ENCODE measurements around the gene NCKAP1.

GRCh38 chr2:182866095-182866460, 172.2 kb downstream of the NCKAP1 start:
- TF ChIP-seq ZSCAN20 (CRISPR knock-in tag; IDR thresholded peaks at IDR 0.05), result no peak
- no peak for TF ChIP-seq CTCF (IDR thresholded peaks at IDR 0.05)
- no peak for TF ChIP-seq CEBPB (IDR thresholded peaks at IDR 0.05)
- no peak for TF ChIP-seq MAFK (IDR thresholded peaks at IDR 0.05; ENCODE audit: partially characterized antibody)
- TF ChIP-seq RCOR1 (IDR thresholded peaks at IDR 0.05; ENCODE audit: low read depth, low read length), result no peak
- no peak for TF ChIP-seq POLR2A (IDR thresholded peaks at IDR 0.05; ENCODE audit: low read length)
- no peak for TF ChIP-seq CHD2 (IDR thresholded peaks at IDR 0.05; ENCODE audit: low read length, partially characterized antibody)
- TF ChIP-seq SREBF2 (IDR thresholded peaks at IDR 0.05), result no peak
- TF ChIP-seq EP300 (IDR thresholded peaks at IDR 0.05), result no peak
- TF ChIP-seq HMGXB4 (CRISPR knock-in tag; IDR thresholded peaks at IDR 0.05; ENCODE audit: borderline replicate concordance), result no peak
- no peak for TF ChIP-seq CBX8 (IDR thresholded peaks at IDR 0.05)
- no peak for TF ChIP-seq HDAC2 (IDR thresholded peaks at IDR 0.05)
- no peak for TF ChIP-seq MYC (IDR thresholded peaks at IDR 0.05; ENCODE audit: borderline replicate concordance, low read length)
- TF ChIP-seq MAX (IDR thresholded peaks at IDR 0.05), result no peak
